Ishikawa (cell line): ENCODE results near the gene GPATCH2L.

ENCODE experiments used
- CEBPB ChIP-seq: IDR thresholded peaks from 2 replicates; pipeline ENCODE4 v1.6.1; 2012
- CREB1 ChIP-seq: IDR thresholded peaks from 2 replicates; pipeline ENCODE4 v1.6.1; 2012; ENCODE audit warnings: low read depth
- EGR1 ChIP-seq: IDR thresholded peaks from 2 replicates; pipeline ENCODE4 v1.6.1; 2012
- EP300 ChIP-seq: IDR thresholded peaks from 2 replicates; pipeline ENCODE4 v1.6.1; 2012; ENCODE audit warnings: borderline replicate concordance
- FOXM1 ChIP-seq: IDR thresholded peaks from 2 replicates; pipeline ENCODE4 v1.6.1; 2012; ENCODE audit warnings: low read depth, borderline replicate concordance
- NFIC ChIP-seq: IDR thresholded peaks from 2 replicates; pipeline ENCODE4 v1.6.1; 2012
- RAD21 ChIP-seq: IDR thresholded peaks from 2 replicates; pipeline ENCODE4 v1.6.1; 2012; ENCODE audit warnings: low read depth
- TAF1 ChIP-seq: IDR thresholded peaks from 2 replicates; pipeline ENCODE4 v1.6.1; 2012; ENCODE audit warnings: low read depth, mild to moderate bottlenecking
- TCF12 ChIP-seq: IDR thresholded peaks from 2 replicates; pipeline ENCODE4 v1.6.1; 2012; ENCODE audit warnings: low read depth
- TEAD4 ChIP-seq: IDR thresholded peaks from 2 replicates; pipeline ENCODE4 v1.6.1; 2012
- YY1 ChIP-seq: IDR thresholded peaks from 2 replicates; pipeline ENCODE4 v1.6.1; 2012; ENCODE audit warnings: low read depth
- ZBTB7A ChIP-seq: IDR thresholded peaks from 2 replicates; pipeline ENCODE4 v1.6.1; 2012; ENCODE audit warnings: low read depth
- TF ChIP-seq, protein P1 (sequence below): IDR thresholded peaks from 2 replicates; pipeline ENCODE4 v1.6.1; 2012
- TF ChIP-seq, protein P2 (sequence below): IDR thresholded peaks from 2 replicates; pipeline ENCODE4 v1.6.1; 2012; ENCODE audit warnings: low read depth, mild to moderate bottlenecking
- TF ChIP-seq, protein P3 (sequence below): IDR thresholded peaks from 2 replicates; pipeline ENCODE4 v1.6.1; 2012

Gene GPATCH2L

GRCh38 chr14:76112889-76113624, 38.7 kb upstream of the GPATCH2L start:
- no peak for TF ChIP-seq TCF12
- no peak for TF ChIP-seq RAD21
- TF ChIP-seq, protein P1, sequence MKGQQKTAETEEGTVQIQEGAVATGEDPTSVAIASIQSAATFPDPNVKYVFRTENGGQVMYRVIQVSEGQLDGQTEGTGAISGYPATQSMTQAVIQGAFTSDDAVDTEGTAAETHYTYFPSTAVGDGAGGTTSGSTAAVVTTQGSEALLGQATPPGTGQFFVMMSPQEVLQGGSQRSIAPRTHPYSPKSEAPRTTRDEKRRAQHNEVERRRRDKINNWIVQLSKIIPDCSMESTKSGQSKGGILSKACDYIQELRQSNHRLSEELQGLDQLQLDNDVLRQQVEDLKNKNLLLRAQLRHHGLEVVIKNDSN, result no peak
- no peak for TF ChIP-seq TAF1
- no peak for TF ChIP-seq NFIC
- no peak for TF ChIP-seq EP300

DNA sequence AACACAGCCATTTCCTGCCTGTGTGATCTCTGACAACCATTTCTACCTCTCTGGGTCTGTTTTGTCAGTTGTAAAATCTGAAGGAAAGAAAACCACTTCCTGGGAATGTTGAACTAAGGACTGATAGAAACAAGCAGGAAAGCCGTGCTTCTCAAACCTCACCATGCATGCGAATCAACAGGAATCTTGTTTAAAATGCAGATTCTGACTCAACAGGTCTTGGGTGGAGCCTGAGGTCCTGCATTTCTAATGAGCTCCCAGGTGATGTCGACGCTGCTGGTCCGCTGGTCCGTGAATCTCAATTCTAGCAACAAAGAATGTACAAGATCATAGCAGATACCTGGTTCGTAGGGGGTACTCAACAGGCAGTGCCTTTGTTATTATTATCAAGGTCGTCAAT, 38.0 kb upstream of the GPATCH2L start:
- no peak for TF ChIP-seq NFIC

- TF ChIP-seq TAF1, result no peak
- no peak for TF ChIP-seq CEBPB
- TF ChIP-seq RAD21, result 0 out of 2 replicates have a peak, but pooled peaks have one; percentile 6
These were observed 36.7 kb upstream of the GPATCH2L start for GRCh38 chr14:76115010-76115422.

- TF ChIP-seq CEBPB (no peak), TCF12 (no peak), EGR1 (no peak), FOXM1 (no peak), YY1 (no peak), NFIC (no peak), EP300 (no peak), RAD21 (no peak)
- TF ChIP-seq, protein P2, sequence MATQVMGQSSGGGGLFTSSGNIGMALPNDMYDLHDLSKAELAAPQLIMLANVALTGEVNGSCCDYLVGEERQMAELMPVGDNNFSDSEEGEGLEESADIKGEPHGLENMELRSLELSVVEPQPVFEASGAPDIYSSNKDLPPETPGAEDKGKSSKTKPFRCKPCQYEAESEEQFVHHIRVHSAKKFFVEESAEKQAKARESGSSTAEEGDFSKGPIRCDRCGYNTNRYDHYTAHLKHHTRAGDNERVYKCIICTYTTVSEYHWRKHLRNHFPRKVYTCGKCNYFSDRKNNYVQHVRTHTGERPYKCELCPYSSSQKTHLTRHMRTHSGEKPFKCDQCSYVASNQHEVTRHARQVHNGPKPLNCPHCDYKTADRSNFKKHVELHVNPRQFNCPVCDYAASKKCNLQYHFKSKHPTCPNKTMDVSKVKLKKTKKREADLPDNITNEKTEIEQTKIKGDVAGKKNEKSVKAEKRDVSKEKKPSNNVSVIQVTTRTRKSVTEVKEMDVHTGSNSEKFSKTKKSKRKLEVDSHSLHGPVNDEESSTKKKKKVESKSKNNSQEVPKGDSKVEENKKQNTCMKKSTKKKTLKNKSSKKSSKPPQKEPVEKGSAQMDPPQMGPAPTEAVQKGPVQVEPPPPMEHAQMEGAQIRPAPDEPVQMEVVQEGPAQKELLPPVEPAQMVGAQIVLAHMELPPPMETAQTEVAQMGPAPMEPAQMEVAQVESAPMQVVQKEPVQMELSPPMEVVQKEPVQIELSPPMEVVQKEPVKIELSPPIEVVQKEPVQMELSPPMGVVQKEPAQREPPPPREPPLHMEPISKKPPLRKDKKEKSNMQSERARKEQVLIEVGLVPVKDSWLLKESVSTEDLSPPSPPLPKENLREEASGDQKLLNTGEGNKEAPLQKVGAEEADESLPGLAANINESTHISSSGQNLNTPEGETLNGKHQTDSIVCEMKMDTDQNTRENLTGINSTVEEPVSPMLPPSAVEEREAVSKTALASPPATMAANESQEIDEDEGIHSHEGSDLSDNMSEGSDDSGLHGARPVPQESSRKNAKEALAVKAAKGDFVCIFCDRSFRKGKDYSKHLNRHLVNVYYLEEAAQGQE, result no peak
- TF ChIP-seq, protein P3, sequence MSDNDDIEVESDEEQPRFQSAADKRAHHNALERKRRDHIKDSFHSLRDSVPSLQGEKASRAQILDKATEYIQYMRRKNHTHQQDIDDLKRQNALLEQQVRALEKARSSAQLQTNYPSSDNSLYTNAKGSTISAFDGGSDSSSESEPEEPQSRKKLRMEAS, result no peak
These were observed 33.8 kb upstream of the GPATCH2L start for GRCh38 chr14:76117789-76118484.

GRCh38 chr14:76118594-76118993, 33.1 kb upstream of the GPATCH2L start:
- TF ChIP-seq ZBTB7A (no peak), EGR1 (no peak), EP300 (no peak), NFIC (no peak), CREB1 (no peak), TAF1 (no peak), CEBPB (no peak), YY1 (no peak), FOXM1 (no peak)
- TF ChIP-seq, protein P2, result no peak
- TF ChIP-seq, protein P3, result no peak
- TF ChIP-seq, protein P1, result no peak

DNA sequence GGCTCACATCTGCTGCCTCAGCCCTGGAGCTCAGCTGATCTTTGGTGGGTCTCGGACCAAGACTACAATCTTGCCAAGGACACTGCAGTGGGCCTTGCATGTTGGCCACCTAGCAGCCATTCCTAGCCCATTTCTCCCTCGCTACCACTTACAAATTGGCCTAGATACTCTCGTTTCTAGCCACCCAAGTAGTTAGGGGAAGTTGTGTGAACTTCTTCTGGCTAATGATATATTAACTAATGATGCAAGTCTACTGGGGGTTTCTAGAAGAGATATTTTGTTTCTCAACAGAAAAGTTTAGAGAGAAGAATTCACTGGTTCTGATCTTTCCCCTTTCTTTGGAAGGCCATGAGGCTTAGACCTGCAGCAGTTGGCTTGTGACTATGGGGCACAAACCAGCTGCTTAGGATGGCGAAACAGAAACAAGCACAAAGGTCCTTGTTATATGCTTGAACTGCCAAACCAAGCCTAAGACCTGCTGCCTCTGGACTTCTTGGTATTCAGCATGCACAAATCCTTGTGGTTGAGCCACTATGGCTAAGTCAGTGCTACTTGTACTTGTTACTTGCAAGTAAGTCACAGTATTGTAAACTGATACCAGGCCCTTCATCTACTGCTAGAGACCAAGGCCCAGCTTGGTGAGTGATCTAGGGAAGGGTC, 30.5 kb upstream of the GPATCH2L start:
- TF ChIP-seq EGR1 (no peak), TAF1 (no peak), ZBTB7A (no peak), FOXM1 (no peak), CREB1 (no peak), YY1 (no peak), NFIC (no peak), RAD21 (no peak), TEAD4 (no peak), TCF12 (no peak)
- TF ChIP-seq, protein P3, result no peak
- TF ChIP-seq, protein P1, result no peak
- TF ChIP-seq, protein P2, result no peak
